NAMALWA (cell line): ENCODE results near the gene RBBP8NL.

Source experiments
- DNase-seq: peaks from one replicate; pipeline ENCODE4 v3.0.0-alpha.2; 2015; ENCODE audit warnings: low spot score

RBBP8NL gene

GRCh38 chr20:62462976-62463592, 35.7 kb upstream of the RBBP8NL start:
- no peak for DNase-seq

- DNase-seq: no peak
Observed at GRCh38 chr20:62461834-62462233, 34.5 kb upstream of the RBBP8NL start.

- DNase-seq: no peak
Observed at GRCh38 chr20:62461157-62461556, 33.8 kb upstream of the RBBP8NL start.

GRCh38 chr20:62460678-62461077, 33.3 kb upstream of the RBBP8NL start:
- DNase-seq: no peak

GRCh38 chr20:62459488-62459887, 32.1 kb upstream of the RBBP8NL start:
- DNase-seq: no peak

- DNase-seq: no peak
Observed at GRCh38 chr20:62458275-62459251, 31.2 kb upstream of the RBBP8NL start.

- DNase-seq: no peak
Observed at GRCh38 chr20:62457831-62458230, 30.5 kb upstream of the RBBP8NL start.

GRCh38 chr20:62457098-62457497, 29.8 kb upstream of the RBBP8NL start:
- no peak for DNase-seq

- no peak for DNase-seq
Observed at GRCh38 chr20:62455929-62456328, 28.6 kb upstream of the RBBP8NL start.

- no peak for DNase-seq
Observed at GRCh38 chr20:62454904-62455636, 27.7 kb upstream of the RBBP8NL start.

- no peak for DNase-seq
Observed at GRCh38 chr20:62453186-62453808, 26.0 kb upstream of the RBBP8NL start.

GRCh38 chr20:62452475-62453095, 25.2 kb upstream of the RBBP8NL start:
- no peak for DNase-seq

GRCh38 chr20:62451970-62452369, 24.6 kb upstream of the RBBP8NL start:
- no peak for DNase-seq

GRCh38 chr20:62451156-62451767, 23.9 kb upstream of the RBBP8NL start:
- DNase-seq: no peak

GRCh38 chr20:62449951-62450691, 22.8 kb upstream of the RBBP8NL start:
- DNase-seq: no peak

GRCh38 chr20:62448788-62449187, 21.4 kb upstream of the RBBP8NL start:
- no peak for DNase-seq

- no peak for DNase-seq
Observed at GRCh38 chr20:62448038-62448437, 20.7 kb upstream of the RBBP8NL start.

GRCh38 chr20:62446888-62447869, 19.8 kb upstream of the RBBP8NL start:
- DNase-seq: no peak

- DNase-seq: no peak
Observed at GRCh38 chr20:62446481-62446880, 19.1 kb upstream of the RBBP8NL start.
